GM19238 (cell line): ENCODE results near the gene LOXL1.
"Not testable (repeated sequence)": the region's sequence is repeated elsewhere in the genome, so short reads cannot be mapped to it uniquely, and the experiment has no call there.

Source experiments
- DNase-seq: peaks from one replicate; pipeline ENCODE4 v3.0.0; 2011; ENCODE audit warnings: low spot score; ENCODE audit not compliant: insufficient read length

Gene LOXL1

DNA sequence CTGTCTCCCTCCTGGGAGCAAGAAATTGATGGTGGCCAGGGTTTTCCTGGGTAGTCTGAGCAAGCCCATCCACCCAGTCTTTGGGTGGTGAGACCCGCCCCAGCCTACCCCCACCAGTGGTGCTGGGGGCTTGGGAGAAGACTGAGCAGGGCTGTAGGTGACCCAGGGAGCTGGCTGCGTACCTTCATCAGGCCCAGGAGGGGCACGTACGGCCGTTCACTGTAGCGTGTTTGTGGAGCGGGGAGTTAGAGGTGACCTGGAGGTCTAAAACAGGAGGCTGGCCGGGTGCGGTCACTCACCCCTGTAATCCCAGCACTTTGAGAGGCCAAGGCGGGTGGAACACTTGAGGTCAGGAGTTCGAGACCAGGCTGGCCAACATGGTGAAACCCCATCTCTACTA lies 11.5 kb downstream of the LOXL1 start:
- no peak for DNase-seq

GRCh38 chr15:73938516-73938915 lies 12.3 kb downstream of the LOXL1 start:
- not testable (repeated sequence) for DNase-seq

DNA sequence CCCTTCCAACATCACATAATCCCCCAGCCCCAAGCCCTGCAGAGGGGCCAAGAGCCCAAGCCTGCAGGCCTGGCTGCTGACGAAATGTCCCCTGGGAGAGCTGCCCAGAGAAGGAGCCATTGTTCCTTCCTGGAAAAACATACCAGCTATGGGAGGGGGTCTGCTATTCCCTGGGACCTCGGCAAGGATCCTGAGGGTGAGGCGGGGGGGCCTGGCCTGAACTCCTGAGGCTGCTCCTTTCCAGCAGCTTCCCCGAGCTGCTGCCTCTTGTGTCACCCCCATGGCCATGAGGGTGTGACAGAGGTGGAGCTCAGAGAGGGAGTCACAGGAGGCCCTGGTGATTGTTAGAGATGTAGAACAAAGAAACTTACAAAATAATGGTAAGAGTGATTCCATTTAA lies 12.9 kb downstream of the LOXL1 start:
- DNase-seq = no peak

DNA sequence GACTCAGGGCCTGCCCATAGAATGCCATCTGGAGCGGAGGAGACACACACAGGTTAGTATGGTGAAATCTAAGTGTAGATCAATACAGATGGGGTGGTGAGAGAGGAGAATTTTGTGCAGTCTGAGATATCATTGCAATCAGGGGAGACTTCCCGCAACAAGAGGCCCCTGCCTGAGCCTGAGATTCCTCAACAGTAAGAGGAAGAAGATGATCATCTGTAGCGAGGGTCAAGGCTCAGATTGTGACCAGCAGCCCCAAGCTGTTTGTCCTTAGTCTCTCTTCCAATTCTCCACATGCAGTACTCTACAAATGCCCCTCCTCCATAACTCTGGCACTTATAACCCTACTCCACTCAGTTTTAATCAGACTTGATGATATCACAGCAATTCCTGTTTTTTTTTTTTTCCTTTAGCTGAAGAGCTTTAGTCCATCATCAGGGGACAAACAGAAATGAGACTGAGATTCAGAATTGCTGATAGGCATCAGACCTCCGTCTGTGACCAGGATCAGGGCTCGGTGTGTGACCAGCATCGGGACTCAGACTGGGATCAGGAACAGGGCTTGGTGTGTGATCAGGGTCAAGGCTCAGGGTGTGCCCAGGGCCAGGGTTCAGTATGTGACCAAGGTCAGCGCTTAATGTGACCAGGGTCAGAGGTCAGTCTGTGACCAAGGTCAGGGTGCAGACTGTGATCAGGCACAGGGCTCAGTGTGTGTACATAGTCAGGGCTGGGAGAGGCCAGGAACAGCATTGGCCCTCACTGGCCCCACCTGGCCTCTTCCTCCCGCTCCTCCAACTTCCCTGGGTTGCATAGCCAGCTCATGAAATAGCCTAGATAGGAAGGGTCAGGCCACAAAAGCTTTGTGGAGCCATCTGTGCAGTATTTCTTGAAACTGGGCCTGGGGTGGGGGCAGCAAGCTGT lies 14.1 kb downstream of the LOXL1 start:
- DNase-seq = no peak

DNA sequence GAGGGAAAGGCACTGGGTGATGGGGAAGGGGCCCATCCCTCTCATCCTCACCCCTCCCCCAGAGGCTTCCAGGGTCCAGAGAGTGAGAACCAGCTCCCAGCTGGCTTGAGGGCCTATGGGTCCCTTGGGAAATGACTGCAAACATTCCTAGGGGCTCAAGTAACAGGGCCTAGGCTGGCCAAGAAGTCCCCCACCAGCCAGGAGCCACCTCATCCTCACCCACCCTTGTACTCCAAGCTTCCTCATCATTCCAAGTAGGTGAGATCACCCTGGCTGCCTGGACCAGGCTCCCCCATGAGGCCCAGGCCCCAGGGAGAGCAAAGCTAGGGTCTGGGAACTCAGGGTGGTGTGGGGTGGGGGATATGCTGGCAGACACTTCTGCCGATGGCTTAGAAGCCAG lies 14.8 kb downstream of the LOXL1 start:
- DNase-seq = no peak

DNA sequence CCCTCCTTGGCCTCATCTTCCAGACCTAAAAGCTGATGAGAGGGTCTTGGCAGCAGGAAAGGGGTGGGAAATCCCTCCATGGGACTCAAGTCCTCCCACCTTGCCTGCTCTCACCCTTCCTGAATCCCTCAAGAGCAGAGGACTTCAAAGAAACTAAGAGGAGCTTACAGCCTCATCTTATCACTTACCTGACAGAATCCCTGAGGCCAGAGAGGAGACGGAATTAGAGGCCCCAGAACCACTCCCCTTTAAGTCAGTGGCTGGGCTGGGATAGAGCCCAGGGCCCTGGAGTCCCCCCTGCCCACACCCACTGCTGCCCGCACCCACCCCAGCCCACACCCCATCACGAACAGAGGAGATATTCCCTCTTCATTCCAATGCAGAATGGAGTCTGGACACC lies 15.2 kb downstream of the LOXL1 start:
- no peak for DNase-seq

GRCh38 chr15:73941871-73942635 lies 15.8 kb downstream of the LOXL1 start:
- DNase-seq = no peak

DNA sequence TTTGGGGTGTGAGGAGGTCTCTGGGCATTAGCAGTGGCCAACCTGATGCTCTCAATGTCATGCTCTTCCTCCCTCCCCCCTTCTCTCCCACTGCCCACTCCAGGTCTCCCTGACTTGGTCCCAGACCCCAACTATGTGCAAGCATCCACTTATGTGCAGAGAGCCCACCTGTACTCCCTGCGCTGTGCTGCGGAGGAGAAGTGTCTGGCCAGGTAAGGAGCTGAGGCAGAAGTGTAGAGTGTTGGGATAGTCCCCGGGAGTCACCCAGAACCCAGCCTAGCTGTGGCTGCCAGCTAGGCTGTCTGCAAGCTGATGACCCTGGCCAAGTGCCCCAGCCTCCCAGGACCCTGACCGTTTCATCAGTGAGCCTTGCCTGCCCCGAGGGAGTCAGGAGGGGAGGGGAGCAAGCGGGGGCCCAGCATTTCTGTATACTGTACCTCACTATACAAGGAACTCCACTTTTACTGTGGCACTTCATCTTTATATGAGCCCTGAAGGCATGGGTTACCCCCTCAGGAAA lies 16.5 kb downstream of the LOXL1 start:
- no peak for DNase-seq

- DNase-seq = no peak
These were observed 18.2 kb downstream of the LOXL1 start for GRCh38 chr15:73944161-73945129.

GRCh38 chr15:73945130-73945508 lies 18.9 kb downstream of the LOXL1 start:
- no peak for DNase-seq

GRCh38 chr15:73946046-73946721 lies 19.9 kb downstream of the LOXL1 start:
- DNase-seq = no peak

DNA sequence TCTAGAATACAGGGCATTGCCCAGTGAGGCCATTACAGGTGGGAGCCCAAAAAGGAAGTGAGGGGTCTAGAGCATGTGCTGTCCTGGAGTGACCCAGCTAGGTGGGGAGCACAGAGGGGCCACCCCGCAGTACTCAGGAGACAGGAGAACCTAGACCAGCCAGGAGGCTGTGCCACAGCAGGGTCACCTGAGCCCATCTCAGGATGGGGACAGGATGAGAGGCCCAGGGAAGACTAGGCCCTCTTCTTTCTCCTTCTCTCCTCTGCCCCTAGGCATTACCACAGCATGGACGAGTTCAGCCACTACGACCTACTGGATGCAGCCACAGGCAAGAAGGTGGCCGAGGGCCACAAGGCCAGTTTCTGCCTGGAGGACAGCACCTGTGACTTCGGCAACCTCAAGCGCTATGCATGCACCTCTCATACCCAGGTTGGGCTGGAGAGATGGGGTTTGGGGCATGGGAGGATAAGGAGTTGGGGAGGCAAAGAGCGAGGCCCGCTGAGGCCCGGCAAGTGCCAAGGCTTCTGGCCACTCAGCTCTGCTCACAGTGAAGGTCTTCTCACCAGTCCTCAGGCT lies 20.6 kb downstream of the LOXL1 start:
- DNase-seq = no peak

- DNase-seq = no peak
These were observed 21.4 kb downstream of the LOXL1 start for GRCh38 chr15:73947651-73948050.

DNA sequence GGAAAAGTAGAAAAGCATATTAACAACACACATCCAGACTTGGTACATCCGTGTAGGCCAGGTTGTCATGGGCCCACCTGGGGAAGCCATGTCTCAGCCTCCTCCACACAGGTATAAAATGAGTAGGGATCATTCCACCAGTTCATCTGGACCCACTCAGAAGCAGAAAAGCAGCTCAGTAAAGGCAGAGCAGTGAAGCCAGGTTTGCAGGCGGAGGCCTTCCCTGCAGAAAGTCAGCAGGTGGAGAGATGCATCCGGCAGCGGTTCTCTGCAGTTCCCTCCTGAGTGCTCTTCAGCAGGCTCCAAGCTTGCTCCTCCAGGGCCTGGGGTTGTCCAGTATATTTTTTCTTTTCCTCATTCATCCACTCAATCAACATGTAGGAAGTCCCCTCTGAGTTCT lies 22.1 kb downstream of the LOXL1 start:
- DNase-seq = no peak

- DNase-seq = no peak
These were observed 22.7 kb downstream of the LOXL1 start for GRCh38 chr15:73948982-73949381.

DNA sequence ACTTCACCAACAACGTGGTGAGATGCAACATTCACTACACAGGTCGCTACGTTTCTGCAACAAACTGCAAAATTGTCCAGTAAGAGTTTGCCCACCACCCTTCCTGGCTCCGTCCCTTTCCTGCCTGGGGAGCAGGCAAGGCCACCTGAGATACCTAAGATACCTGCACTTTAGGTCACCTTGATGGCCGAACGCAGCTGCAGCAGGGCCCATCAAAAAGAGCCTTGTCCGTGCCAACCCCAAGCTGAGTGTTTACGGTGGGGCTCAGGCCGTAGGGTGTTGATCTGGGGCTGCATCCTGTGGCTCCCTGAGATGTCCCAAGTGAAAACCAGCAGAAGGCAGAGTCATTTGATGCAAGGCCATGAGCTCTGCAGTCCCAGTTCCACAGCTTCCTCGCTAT lies 23.2 kb downstream of the LOXL1 start:
- DNase-seq = no peak

- no peak for DNase-seq
These were observed 24.2 kb downstream of the LOXL1 start for GRCh38 chr15:73950479-73950830.

- peak; percentile 71 for DNase-seq
These were observed 24.7 kb downstream of the LOXL1 start for GRCh38 chr15:73950831-73951561.

- DNase-seq = no peak
These were observed 25.3 kb downstream of the LOXL1 start for GRCh38 chr15:73951601-73952000.
